Activated CD4-positive, alpha-beta T cell treated with anti-CD3 and anti-CD28 coated beads, Interleukin-2, amount 50 U/mL, for 1 hour (primary cell): ENCODE data around the gene EYS.
"Not testable (repeated sequence)": the region's sequence is repeated elsewhere in the genome, so short reads cannot be mapped to it uniquely, and the experiment has no call there.

Experiments
- DNase-seq: peaks from one replicate; pipeline ENCODE4 v3.0.0-alpha.2; 2020

The EYS gene

DNA sequence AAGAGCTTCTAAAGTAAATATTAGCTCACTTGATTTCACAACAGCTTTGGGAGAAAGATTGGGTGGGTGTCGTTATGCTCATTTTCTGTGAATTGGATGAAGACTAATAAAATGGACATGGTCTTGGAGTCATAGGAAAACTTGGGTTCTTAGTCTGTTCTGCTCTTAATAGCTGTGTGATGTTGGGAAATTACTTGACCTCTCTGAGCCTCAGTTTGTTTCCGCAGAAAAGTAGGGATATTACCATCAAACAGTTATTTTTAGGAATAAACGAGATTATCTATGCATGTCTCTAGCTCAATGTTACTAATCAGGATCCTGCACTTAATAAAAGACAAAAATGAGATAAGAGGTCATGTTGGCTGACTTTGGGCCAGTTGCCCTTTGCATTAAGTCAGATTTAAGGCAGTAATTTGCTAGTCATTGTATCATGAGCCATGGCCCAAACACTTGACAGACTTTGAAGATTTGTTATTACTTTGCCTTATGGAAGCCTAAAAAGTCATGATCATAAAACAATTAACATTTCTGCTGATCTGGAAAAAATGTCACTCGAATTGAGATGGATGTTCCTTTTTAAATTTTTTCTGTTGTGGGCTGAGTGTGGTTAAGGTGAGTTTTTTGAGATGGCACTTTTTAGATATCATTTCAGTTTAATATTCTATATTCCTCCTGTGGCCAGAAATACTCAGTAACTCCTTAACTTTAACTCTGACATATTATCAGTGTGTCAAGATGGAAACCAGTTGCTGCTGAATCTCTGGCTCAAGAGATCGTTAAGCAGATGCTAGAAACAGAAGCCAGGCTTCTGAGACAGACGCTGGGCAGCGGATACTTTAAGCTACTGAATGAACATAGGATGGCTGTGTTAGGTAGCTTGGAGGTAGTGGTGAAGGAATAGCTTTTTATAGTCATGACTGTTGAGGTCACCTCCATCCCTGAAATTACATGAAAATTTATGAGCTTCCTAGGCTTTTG lies 1779.8 kb downstream of the EYS start:
- no peak for DNase-seq

DNA sequence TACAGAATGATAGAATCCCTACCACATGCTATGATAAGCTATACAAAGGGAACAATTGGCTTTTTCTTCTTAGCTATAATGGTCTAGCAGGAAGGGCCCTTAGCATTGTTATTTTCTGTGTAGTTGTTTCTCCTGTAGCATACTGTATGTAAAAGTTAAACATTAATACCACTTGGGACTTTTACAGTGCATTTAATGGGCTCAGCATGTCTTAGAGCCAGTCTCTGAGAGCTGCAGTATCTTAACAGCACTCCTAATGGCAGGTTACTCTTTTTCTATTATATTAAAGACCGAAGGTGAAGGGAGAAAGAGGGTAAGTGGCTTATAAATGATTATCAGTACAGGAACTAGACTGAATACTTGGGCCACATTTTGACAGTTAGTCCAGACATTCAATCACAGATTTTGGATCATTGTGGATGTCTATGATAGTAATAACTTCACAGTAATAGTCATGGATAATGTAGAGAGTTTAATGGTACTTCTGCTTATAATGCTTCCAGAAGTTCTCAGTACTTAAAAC lies 1780.7 kb downstream of the EYS start:
- DNase-seq: no peak

DNA sequence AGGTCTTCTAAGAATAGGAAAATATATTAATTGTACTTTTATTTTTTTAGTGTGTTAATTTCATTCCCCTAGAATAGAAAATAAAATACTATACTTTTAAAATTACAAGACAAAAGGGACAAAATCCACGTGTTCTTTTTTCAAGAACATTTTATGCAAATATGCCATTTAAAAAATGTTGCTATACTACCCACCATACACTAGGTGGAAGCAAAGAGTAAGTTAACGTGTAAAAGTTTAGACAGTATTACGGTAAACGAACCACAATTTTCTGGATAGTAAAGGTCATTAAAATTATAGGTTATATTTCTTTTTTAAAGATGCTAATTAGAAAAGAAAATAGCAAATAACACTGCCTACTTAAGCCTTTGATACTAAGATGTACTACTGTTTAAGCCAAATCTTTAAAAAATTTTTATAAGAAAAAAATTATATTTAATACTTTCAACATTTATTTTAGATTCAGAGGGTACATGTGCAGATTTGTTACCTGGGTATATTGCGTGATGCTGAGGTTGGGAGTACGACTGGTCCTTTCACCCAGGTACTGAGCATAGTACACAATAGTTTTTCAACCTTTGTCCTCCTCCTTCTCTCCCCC lies 1783.8 kb downstream of the EYS start:
- DNase-seq: no peak

DNA sequence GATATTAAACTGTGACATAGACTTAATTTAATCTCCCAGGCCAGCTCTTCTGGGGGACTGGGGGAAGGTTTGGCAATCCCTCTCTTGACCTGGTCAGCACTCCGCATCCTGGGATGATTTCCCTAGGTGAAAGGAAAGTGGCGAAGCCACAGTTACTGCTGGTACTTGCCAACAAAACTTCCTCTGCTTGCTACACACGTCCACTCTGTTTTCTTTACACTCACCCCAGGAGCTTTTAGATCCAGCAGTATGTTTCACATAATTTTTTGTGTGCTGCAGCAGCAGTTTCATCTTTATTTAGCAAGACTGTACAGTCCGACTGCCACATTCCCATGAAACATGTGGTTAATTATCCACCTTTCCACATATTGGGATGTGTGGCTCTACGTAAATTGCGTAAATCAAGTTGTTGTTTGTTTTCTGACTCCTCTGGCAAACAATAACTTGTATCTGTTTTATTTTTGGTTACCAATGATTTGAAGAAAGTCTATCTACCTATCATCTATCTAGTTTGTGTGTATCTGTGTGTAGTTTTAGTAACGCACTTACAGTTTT lies 1787.4 kb downstream of the EYS start:
- no peak for DNase-seq

DNA sequence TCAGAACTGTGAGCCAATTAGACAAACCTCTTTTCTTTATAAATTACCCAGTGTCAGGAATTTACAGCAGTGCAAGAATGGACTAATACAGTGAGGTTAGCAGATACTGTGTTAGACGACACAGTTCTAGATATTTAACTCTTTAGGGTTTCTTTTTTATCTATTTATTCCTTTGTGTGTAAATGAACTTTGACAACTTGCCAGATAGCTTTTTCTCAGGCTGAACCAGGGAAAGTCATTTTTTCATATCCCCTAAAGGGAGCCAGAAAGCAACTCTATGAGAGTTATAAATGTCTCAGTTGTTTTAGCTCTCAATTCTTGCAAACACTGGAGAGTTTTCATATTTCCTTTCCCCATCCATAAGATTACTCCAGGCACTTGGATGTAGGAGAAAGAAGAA lies 1794.1 kb downstream of the EYS start:
- DNase-seq: no peak

DNA sequence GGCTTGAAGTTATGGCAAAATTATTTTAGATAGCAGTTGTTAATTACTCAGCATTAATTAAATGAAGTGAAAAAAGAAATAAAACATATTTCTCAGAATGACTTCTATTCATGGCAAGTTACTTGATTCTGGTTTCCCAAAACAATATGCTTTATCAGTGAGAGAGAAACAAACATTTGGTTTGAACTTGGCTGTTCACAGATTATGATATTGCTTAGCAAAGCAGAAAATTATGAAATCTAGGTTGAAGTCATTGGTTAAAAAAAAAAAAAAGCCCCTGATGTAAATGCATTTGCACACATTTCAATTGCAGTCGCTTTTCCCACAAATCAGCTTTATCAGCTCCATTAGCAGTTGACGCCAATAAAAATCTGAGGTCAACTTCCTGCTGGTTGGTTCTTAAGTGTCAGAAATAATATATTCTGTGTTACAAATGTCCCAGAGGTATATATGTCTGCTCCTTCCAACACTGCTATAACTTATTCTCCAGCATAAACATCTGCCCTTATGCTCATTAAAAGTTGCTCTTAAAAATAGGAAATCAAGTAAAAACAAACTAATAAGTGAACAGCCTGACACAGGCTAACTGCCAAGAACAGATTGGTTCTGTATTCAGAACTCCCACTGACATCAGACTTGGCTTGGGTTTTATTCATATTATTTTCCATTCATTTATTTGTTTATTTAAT lies 1796.0 kb downstream of the EYS start:
- no peak for DNase-seq

DNA sequence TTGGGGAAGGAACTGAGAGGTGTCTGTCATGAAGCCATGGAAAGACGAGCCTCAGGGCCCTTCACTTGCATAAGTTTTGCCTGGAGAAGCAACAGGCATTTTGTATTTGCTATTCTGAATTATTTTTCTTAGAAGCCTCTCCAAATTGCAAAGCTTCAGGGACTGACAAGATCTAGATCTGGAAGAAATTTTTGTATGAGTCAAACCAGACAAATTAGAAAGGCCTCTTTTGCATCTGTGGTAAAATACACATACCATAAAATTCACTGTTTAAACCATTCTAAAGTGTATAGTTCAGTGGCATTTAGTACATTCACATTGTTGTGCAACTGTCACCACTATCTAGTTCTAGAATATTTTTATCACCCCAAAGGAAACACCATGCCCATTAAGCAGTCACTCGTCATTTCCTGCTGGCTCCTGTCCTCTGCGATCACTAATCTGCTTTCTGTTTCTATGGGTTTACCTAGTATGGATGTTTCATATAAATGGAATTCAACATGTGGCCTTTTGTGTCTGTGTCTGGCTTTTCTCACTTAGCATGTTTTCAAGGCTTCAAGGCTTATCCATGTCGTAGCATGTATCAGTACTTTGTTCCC lies 1802.3 kb downstream of the EYS start:
- DNase-seq: no peak

DNA sequence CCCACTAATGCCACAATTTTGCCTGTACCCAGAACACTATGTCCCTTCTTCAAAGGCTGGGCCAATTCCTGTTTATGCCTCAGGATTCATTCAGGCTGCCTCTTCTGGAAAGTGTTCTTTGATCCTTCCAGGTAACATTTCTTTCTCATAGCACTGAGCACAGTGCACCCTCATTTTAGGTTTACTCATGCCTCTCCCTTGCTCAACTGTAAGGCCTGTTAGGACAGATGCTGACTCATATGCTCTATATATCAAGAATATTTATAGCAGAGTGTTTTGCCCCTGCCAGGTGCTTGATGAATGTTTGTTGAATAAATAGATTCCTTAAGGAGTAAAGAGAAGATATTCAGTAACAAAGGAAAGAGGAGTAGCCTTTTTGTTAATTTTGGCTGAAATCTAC lies 1807.5 kb downstream of the EYS start:
- DNase-seq: no peak

DNA sequence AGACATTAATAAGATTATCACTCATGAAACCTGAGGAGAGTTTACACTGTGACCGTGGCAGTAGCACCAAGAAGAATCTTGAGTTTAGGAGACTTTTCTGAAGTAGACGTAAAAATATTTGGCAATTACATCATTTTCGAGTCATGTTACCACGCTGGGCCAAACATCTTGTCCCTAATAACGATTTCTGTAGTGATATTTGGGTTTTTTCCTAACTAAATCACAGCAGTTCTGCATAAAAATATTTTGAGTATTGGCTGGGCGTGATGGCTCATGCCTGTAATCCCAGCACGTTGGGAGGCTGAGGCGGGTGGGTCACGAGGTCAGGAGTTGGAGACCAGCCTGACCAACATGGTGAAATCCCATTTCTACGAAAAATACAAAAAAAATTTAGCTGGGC lies 1809.1 kb downstream of the EYS start:
- no peak for DNase-seq

DNA sequence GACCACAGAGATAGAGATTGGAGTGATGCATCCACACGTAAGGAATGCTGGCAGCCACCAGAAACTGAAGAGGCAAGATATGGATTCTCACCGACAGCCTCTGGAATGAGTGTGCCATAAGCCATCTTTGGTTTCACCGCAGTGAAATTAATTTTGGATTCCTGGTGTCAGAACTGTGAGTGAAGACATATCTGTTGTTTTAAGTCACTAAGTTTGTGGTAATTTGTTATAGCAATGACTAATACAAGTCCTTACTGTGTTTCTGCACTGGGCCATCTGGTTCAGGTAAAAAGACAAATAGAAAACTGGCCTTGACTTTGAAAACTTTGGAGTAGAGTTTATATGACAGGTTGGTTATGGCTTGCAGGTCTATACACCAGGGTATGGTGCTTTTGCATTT lies 1809.6 kb downstream of the EYS start:
- no peak for DNase-seq

DNA sequence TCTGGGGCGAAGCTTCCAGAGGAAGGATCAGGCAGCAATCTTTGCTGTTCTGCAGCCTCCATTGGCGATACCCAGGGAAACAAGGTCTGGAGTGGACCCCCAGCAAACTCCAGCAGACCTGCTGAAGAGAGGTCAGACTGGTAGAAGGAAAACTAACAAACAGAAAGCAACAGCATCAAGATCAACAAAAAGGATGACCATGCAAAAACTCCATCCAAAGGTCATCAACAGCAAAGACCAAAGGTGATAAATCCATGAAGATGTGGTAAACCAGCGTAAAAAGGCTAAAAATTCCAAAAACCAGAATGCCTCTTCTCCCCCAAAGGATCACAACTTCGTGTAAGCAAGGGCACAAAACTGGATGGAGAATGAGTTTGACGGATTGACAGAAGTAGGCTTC lies 1818.6 kb downstream of the EYS start:
- DNase-seq: no peak

DNA sequence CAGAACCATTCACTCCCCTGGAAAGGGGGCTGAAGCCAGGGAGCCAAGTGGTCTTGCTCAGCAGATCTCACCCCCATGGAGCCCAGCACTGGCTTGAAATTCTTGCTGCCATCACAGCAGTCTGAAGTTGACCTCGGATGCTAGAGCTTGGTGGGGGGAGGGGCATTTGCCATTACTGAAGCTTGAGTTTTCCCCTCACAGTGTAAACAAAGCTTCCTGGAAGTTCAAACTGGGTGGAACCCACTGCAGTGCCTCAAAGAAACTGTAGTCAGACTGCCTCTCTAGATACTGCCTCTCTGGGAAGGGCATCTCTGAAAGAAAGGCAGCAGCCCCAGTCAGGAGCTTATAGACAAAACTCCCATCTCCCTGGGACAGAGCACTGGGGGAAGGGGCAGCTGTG lies 1819.2 kb downstream of the EYS start:
- DNase-seq: not testable (repeated sequence)

DNA sequence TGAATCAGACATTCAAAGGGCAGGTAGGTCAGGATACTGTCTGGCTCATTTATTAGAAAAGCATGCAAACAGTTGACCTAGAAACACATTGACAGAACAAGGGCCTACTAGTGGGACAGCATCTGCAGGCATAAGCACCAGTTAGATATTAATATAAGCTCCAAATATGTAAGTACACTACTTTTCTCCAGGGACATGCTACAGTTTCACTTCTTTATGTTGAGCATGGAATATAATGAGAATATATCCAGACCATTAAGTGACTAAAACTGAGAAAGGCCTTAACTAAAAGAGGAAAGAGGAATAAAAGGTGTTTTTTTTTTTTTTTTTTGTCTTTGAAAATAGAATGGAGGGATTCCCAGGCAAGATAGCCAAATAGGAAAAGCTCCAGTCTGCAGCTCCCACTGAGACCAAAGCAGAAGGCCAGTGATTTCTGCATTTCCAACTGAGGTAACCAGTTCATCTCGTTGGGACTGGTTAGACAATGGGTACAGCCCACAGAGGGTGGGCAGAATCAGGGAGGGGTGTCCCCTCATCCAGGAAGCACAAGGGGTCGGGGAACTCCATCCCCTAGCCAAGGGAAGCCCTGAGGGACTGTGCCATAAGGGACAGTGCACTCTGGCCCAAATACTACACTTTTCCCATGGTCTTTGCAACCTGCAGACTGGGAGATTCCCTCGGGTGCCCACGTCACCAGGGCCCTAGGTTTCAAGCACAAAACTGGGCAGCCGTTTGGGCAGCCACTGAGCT lies 1819.8 kb downstream of the EYS start:
- no peak for DNase-seq

DNA sequence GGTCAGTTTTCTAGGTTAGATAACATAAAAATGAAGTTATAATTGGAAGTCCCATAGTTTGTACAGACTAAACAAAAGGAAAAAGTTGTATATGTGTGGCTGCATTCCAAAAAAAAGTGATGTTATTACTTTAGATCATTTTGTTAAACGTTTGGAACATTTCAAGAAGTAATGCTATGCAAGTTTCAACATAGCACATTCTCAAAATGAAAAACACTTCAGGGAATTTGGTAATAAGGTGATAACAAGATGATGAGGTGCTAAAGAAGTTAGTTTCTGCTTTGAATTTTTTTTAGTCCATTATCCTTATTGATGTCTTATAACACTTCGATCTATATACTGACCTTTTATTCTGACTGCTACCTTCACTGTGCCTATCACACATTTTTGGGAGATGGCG lies 1820.7 kb downstream of the EYS start:
- DNase-seq: no peak

DNA sequence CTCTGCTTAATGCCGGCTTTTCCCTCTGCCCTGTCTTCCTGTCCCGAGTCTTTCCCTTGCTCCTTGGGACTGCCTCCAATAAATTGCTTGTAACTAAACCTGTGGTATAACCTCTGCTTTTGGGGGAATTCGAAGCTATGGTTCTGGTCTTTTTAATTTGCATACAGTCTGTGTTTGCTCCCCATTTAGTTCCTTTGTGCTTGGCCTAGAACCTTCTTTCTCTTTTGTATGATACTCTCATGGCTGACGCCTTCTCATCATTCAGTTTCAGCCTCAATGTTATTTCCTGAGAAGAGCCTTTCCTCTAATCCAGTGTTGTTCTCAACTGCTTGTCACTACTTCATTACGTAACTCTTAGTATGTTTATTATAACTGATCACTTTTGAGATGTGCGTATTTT lies 1823.4 kb downstream of the EYS start:
- no peak for DNase-seq

DNA sequence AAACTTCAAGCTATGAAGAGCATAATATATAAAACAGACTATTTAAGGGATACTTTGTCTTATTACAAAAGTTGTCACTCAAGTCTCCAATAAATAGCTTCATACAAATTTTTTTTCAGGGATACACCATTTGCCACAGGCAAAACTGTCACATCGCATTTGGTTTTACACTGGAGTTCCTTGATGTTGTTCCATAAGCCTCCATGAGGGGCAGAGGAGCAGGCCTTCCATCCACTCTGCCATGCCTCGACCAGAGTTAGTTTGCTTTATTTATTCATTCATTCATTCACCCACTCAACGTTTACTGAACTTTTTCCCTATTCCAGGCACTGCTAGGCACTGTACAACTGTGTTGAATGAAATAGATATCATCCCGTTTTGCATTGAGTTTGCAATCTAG lies 1824.8 kb downstream of the EYS start:
- DNase-seq: no peak

DNA sequence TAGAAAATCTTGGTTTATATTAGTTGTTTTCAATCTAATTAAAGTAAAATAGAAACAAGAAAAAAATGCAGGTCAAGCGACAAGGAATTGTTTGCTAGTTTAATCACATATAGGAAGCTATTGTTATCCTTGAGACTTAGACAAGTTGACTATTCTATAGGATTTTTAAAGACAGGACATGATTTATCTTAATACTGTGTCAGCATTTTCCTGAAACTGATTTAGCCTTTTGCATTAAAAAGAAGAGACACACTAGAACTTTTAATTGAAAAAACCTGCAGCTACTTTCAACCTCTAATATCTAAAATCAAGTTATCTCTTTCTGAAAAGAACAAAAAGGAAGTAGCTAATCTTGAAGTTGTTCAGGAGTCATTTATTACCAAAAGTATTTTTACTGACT lies 1825.2 kb downstream of the EYS start:
- no peak for DNase-seq

DNA sequence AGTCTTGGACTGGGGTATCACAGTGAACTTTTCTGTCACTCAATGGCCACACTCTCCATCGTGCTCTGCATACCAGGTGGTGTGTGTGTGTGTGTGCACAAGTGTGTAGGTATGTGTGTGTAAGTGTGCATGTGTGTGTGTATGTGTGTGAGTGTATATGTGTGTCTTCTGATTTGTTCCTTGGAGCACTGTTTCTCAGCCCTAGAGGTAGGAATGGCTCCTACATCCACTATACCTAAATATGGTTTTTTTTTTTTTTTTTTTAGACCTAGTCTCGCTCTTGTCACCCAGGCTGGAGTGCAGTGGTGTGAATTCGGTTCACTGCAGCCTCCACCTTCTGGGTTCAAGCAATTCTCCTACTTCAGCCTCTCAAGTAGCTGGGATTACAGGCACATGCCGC lies 1834.8 kb downstream of the EYS start:
- DNase-seq: no peak

DNA sequence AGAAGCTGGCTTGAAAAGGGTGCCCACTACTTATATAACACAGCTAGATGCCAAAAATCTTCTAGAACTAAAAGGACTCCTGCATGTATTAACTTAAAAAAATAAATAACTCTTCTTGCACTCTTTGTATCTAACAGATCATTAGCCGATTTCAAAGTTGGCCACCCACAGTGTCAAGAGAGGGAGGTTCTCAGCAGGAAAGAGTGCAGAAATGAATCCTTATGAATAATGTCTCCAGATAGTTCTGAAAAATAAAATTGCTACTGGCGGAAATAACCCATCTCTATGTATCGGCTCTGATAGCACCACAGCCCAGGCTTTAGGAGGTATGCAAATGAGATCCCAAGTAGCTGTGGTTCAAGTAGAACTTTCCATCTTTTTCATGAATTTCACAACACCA lies 1838.7 kb downstream of the EYS start:
- no peak for DNase-seq

DNA sequence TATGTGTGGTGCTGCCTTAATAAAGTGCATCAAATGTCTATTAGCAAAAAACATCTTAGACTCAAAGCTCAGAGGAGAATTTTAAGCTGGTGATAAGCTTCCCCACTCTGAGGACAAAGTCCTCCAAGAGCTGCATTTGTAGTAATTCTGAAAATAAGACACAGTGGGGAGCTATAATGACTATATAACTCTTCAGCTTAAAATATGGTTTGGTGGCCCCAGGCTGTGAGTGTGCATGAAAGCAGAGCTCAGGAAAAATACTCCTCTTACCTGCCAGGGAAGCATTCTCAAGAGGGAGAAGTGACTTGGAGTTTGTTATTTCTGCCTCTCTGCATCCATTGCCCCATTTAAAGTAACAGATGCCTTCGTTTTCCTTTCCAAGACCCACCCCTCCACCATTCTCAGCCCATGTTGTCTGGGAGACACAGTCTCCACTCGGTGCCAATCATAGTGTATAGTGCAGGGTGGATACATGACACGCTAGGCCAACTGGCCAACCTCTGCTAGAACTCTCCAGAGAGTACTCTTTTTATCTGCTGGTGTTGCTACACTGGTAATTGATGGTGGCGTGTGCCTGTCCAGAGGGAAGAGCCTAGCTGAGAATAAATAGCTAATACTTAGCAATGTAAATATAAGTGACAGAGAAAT lies 1842.2 kb downstream of the EYS start:
- no peak for DNase-seq

DNA sequence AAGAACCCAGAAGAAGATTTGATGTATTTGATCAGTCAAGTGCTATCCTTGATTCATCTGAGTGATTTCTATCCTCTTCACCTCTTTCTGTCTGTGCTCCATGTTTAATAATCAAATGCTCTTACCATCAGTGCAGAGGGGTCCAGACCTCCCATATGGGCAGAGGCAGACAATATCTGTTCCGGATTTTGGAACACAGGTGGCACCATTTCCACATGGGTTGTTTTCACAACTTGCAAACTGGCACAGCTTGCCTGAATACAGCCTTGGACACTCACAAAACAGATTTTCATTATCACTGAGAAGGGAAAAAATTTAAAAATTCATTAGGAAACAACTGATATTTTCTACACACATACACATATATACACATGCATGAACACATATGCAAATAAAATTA lies 1843.0 kb downstream of the EYS start:
- no peak for DNase-seq
